Neural progenitor cell (in vitro differentiated cells): Measurements from ENCODE around the gene AK1. TPM values are rescaled to one million over a fixed set of nuclear protein-coding genes. Genes with fewer than 3 reads are reported as not detected.

Experiments used
- DNase-seq: peaks from one replicate; pipeline ENCODE4 v3.0.0-alpha.2; 2016; ENCODE audit warnings: low spot score
- H2AFZ ChIP-seq: fragments of 200-600 bp; sonication (generic); replicated peaks from 2 replicates; pipeline ENCODE4 v1.6.1; 2016; ENCODE audit warnings: antibody characterized with exemption
- H3F3A ChIP-seq: fragments of 200-600 bp; sonication (generic); 2 replicates; pipeline ENCODE4 v1.6.1; 2016; ENCODE audit warnings: antibody characterized with exemption, low read depth
- H3K27ac ChIP-seq: fragments of 200-600 bp; sonication (generic); 2 replicates; pipeline ENCODE4 v1.5.1; 2016; ENCODE audit warnings: mild to moderate bottlenecking
- H3K27me3 ChIP-seq: fragments of 200-600 bp; sonication (generic); 2 replicates; pipeline ENCODE4 v1.6.1; 2016; ENCODE audit warnings: mild to moderate bottlenecking, moderate library complexity
- H3K36me3 ChIP-seq: fragments of 200-600 bp; sonication (generic); 2 replicates; pipeline ENCODE4 v1.5.1; 2016
- H3K4me1 ChIP-seq: fragments of 200-600 bp; sonication (generic); 2 replicates; pipeline ENCODE4 v1.6.1; 2016; ENCODE audit warnings: mixed run types
- H3K4me2 ChIP-seq: fragments of 200-600 bp; sonication (generic); 2 replicates; pipeline ENCODE4 v1.6.1; 2016
- H3K4me3 ChIP-seq: fragments of 200-600 bp; sonication (generic); 2 replicates; pipeline ENCODE4 v1.5.1; 2016
- H3K79me2 ChIP-seq: fragments of 200-600 bp; sonication (generic); 2 replicates; pipeline ENCODE4 v1.6.1; 2016; ENCODE audit warnings: low read depth
- H3K9ac ChIP-seq: fragments of 200-600 bp; sonication (generic); 2 replicates; pipeline ENCODE4 v1.6.1; 2016
- H3K9me3 ChIP-seq: fragments of 200-600 bp; sonication (generic); 2 replicates; pipeline ENCODE4 v1.5.1; 2016; ENCODE audit warnings: low read depth
- H4K20me1 ChIP-seq: fragments of 200-600 bp; sonication (generic); 2 replicates; pipeline ENCODE4 v1.6.1; 2016; ENCODE audit warnings: low read depth
- H3K27ac Mint-ChIP-seq: 3 replicates; pipeline ENCODE4 v1.8.0; 2021; ENCODE audit warnings: mixed read lengths
- H3K27me3 Mint-ChIP-seq: 2 replicates; pipeline ENCODE4 v1.8.0; 2022; ENCODE audit warnings: low read depth, mild to moderate bottlenecking, inconsistent platforms, moderate library complexity, mixed read lengths; ENCODE audit not compliant: insufficient read depth
- H3K36me3 Mint-ChIP-seq: 3 replicates; pipeline ENCODE4 v1.8.0; 2021; ENCODE audit warnings: mixed read lengths
- H3K4me1 Mint-ChIP-seq: 3 replicates; pipeline ENCODE4 v1.8.0; 2021; ENCODE audit warnings: mixed read lengths
- H3K4me3 Mint-ChIP-seq: 3 replicates; pipeline ENCODE4 v1.8.0; 2021; ENCODE audit warnings: mild to moderate bottlenecking, moderate library complexity, mixed read lengths
- H3K9me3 Mint-ChIP-seq: 3 replicates; pipeline ENCODE4 v1.8.0; 2020; ENCODE audit warnings: mixed read lengths
- CTCF ChIP-seq: fragments of 200-600 bp; sonication (generic); IDR thresholded peaks from 2 replicates; pipeline ENCODE4 v1.5.1; 2017; ENCODE audit warnings: antibody characterized with exemption, mild to moderate bottlenecking
- EZH2 ChIP-seq: fragments of 200-600 bp; sonication (generic); IDR thresholded peaks from 2 replicates; pipeline ENCODE4 v1.6.1; 2017; ENCODE audit warnings: antibody characterized with exemption, mild to moderate bottlenecking, moderate library complexity
- EZH2phosphoT487 ChIP-seq: fragments of 200-600 bp; sonication (generic); IDR thresholded peaks from 2 replicates; pipeline ENCODE4 v1.6.1; 2017; ENCODE audit warnings: antibody characterized with exemption
- total RNA-seq: library from RNA; depleted of rRNA; stranded (reverse); fragments of >200 nt; gene quantifications from 2 replicates; pipeline ENCODE4 v1.2.3, GENCODE V29; 2015; ENCODE audit warnings: low replicate concordance

AK1 gene
- total RNA-seq, 1 donor from 2014 or later = 25.6 TPM

- DNase-seq = no peak
- Histone ChIP-seq H4K20me1 (no peaks in the 10 kb centered on the region), H3K4me1 (no peaks in the 10 kb centered on the region), H3K36me3 (no peaks in the 10 kb centered on the region), H3F3A (no peaks in the 10 kb centered on the region), H2AFZ (no peak overlapping the region), H3K4me2 (no peak overlapping the region), H3K9me3 (no peaks in the 10 kb centered on the region), H3K27me3 (no peaks in the 10 kb centered on the region), H3K79me2 (no peaks in the 10 kb centered on the region), H3K4me3 (no peak overlapping the region), H3K27ac (no peak overlapping the region), H3K9ac (no peak overlapping the region)
- H3K4me3 Mint-ChIP-seq = no peak overlapping the region
- H3K4me1 Mint-ChIP-seq = peaks cover 3% of the 10 kb centered on the region
- peaks cover 8% of the 10 kb centered on the region for H3K27me3 Mint-ChIP-seq
- peaks cover 10% of the 10 kb centered on the region for H3K9me3 Mint-ChIP-seq
- H3K27ac Mint-ChIP-seq = no peak overlapping the region
- TF ChIP-seq CTCF (no peak), EZH2phosphoT487 (no peak), EZH2 (no peak)
- no peaks in the 10 kb centered on the region for H3K36me3 Mint-ChIP-seq
These were observed 24.6 kb downstream of the AK1 start for GRCh38 chr9:127852829-127853228.

GRCh38 chr9:127850286-127850830, 27.1 kb downstream of the AK1 start:
- Histone ChIP-seq H3F3A (no peaks in the 10 kb centered on the region), H3K9ac (no peak overlapping the region), H3K9me3 (no peaks in the 10 kb centered on the region), H3K4me1 (no peaks in the 10 kb centered on the region), H3K79me2 (no peaks in the 10 kb centered on the region), H3K27ac (no peak overlapping the region), H3K27me3 (no peaks in the 10 kb centered on the region), H3K4me3 (no peak overlapping the region), H2AFZ (no peak overlapping the region), H4K20me1 (no peaks in the 10 kb centered on the region), H3K36me3 (no peaks in the 10 kb centered on the region), H3K4me2 (no peak overlapping the region)
- H3K27me3 Mint-ChIP-seq = peaks cover 3% of the 10 kb centered on the region
- TF ChIP-seq EZH2phosphoT487 (no peak), CTCF (no peak), EZH2 (no peak)
- peaks cover 10% of the 10 kb centered on the region for H3K9me3 Mint-ChIP-seq
- no peaks in the 10 kb centered on the region for H3K36me3 Mint-ChIP-seq
- H3K27ac Mint-ChIP-seq = no peak overlapping the region
- no peak overlapping the region for H3K4me3 Mint-ChIP-seq
- no peak for DNase-seq
- peaks cover 3% of the 10 kb centered on the region for H3K4me1 Mint-ChIP-seq

- Histone ChIP-seq H3K79me2 (no peaks in the 10 kb centered on the region), H3K4me3 (no peak overlapping the region), H2AFZ (no peak overlapping the region), H3K27me3 (no peaks in the 10 kb centered on the region), H3K36me3 (no peaks in the 10 kb centered on the region), H3K9ac (no peak overlapping the region), H3K9me3 (no peaks in the 10 kb centered on the region), H3K4me2 (no peak overlapping the region), H3K4me1 (no peaks in the 10 kb centered on the region), H3F3A (no peaks in the 10 kb centered on the region), H4K20me1 (no peaks in the 10 kb centered on the region), H3K27ac (no peak overlapping the region)
- Mint-ChIP-seq H3K9me3 (peaks cover 10% of the 10 kb centered on the region), H3K4me1 (peaks cover 9% of the 10 kb centered on the region), H3K4me3 (peak overlapping the region; percentile 23), H3K27me3 (peaks cover 3% of the 10 kb centered on the region), H3K27ac (peak overlapping the region; percentile 23), H3K36me3 (no peaks in the 10 kb centered on the region)
- DNase-seq = no peak
- TF ChIP-seq EZH2phosphoT487 = no peak
- no peak for TF ChIP-seq EZH2
- no peak for TF ChIP-seq CTCF
These were observed 28.5 kb downstream of the AK1 start for GRCh38 chr9:127848756-127849504.
